SK-N-MC (cell line): ENCODE data around the gene RICTOR.

Experiments
- DNase-seq: peaks from one replicate; pipeline ENCODE4 v3.0.0-alpha.2; 2011; ENCODE audit warnings: low read depth, low spot score
- H3K27ac ChIP-seq: fragments of 200-600 bp; sonication (generic); 2 replicates; pipeline ENCODE4 v1.5.1; 2016; ENCODE audit warnings: mixed run types
- H3K36me3 ChIP-seq: fragments of 200-600 bp; sonication (generic); 2 replicates; pipeline ENCODE4 v1.6.1; 2017; ENCODE audit warnings: antibody characterized with exemption, low read length, mixed read lengths; ENCODE audit not compliant: insufficient read depth
- H3K4me3 ChIP-seq: fragments of 200-600 bp; sonication (generic); 2 replicates; pipeline ENCODE4 v1.5.1; 2016
- H3K9ac ChIP-seq: fragments of 200-600 bp; sonication (generic); 2 replicates; pipeline ENCODE4 v1.8.0; 2017; ENCODE audit warnings: mixed run types, mixed read lengths; ENCODE audit not compliant: insufficient read length
- H3K9me3 ChIP-seq: fragments of 200-600 bp; sonication (generic); 2 replicates; pipeline ENCODE4 v1.6.1; 2017; ENCODE audit warnings: low read depth, mild to moderate bottlenecking, antibody characterized with exemption, low read length, moderate library complexity, mixed read lengths
- EZH2 ChIP-seq: fragments of 200-600 bp; sonication (generic); IDR thresholded peaks from one replicate; pipeline ENCODE4 v1.6.1; 2017; ENCODE audit warnings: antibody characterized with exemption
- FOXP2 ChIP-seq: optimal IDR thresholded peaks from 2 replicates; pipeline ENCODE3; 2011; ENCODE audit warnings: mild to moderate bottlenecking, moderate library complexity; ENCODE audit not compliant: insufficient read depth; ENCODE audit errors: extremely low read length, control extremely low read depth
- POLR2AphosphoS5 ChIP-seq: IDR thresholded peaks from 2 replicates; pipeline ENCODE4 v1.6.1; 2012; ENCODE audit warnings: mild to moderate bottlenecking, low read depth, low read length, borderline replicate concordance

RICTOR gene

GRCh38 chr5:39100851-39101396 is 26.7 kb upstream of the RICTOR start:
- Histone ChIP-seq H3K36me3 (no peaks in the 10 kb centered on the region), H3K27ac (no peak overlapping the region), H3K9me3 (no peaks in the 10 kb centered on the region), H3K4me3 (no peak overlapping the region), H3K9ac (no peak overlapping the region)
- no peak for TF ChIP-seq FOXP2
- no peak for TF ChIP-seq POLR2AphosphoS5
- TF ChIP-seq EZH2 = no peak
- DNase-seq = no peak

- no peaks in the 10 kb centered on the region for H3K9me3 ChIP-seq
- H3K36me3 ChIP-seq = no peaks in the 10 kb centered on the region
- TF ChIP-seq EZH2 (no peak), POLR2AphosphoS5 (no peak), FOXP2 (no peak)
- DNase-seq = no peak
- H3K27ac ChIP-seq = no peak overlapping the region
- no peak overlapping the region for H3K4me3 ChIP-seq
- H3K9ac ChIP-seq = no peak overlapping the region
Observed at GRCh38 chr5:39100301-39100850, 26.2 kb upstream of the RICTOR start.

- H3K36me3 ChIP-seq = no peaks in the 10 kb centered on the region
- no peak overlapping the region for H3K9ac ChIP-seq
- H3K4me3 ChIP-seq = no peak overlapping the region
- no peak for TF ChIP-seq FOXP2
- TF ChIP-seq EZH2 = no peak
- no peak for TF ChIP-seq POLR2AphosphoS5
- no peak for DNase-seq
- no peak overlapping the region for H3K27ac ChIP-seq
- H3K9me3 ChIP-seq = no peaks in the 10 kb centered on the region
Observed at GRCh38 chr5:39099831-39100230, 25.6 kb upstream of the RICTOR start.

- Histone ChIP-seq H3K36me3 (no peaks in the 10 kb centered on the region), H3K27ac (no peak overlapping the region), H3K9me3 (no peaks in the 10 kb centered on the region), H3K9ac (no peak overlapping the region), H3K4me3 (no peak overlapping the region)
- DNase-seq = no peak
- TF ChIP-seq EZH2 (no peak), FOXP2 (no peak), POLR2AphosphoS5 (no peak)
Observed at GRCh38 chr5:39093352-39093751, 19.2 kb upstream of the RICTOR start.

GRCh38 chr5:39092581-39093351 is 18.6 kb upstream of the RICTOR start:
- no peak for DNase-seq
- no peak overlapping the region for H3K9ac ChIP-seq
- H3K27ac ChIP-seq = no peak overlapping the region

GRCh38 chr5:39091940-39092580 is 17.9 kb upstream of the RICTOR start:
- H3K27ac ChIP-seq = no peak overlapping the region
- no peak overlapping the region for H3K9ac ChIP-seq
- DNase-seq = no peak

More at GRCh38 chr5:39092581-39093351, 18.6 kb upstream of the RICTOR start:
- Histone ChIP-seq H3K4me3 (no peak overlapping the region), H3K9me3 (no peaks in the 10 kb centered on the region), H3K36me3 (no peaks in the 10 kb centered on the region)
- TF ChIP-seq POLR2AphosphoS5 = no peak
- TF ChIP-seq FOXP2 = no peak
- no peak for TF ChIP-seq EZH2

GRCh38 chr5:39083968-39084367 is 9.8 kb upstream of the RICTOR start:
- DNase-seq = no peak
- no peaks in the 10 kb centered on the region for H3K36me3 ChIP-seq
- TF ChIP-seq EZH2 (no peak), POLR2AphosphoS5 (no peak), FOXP2 (no peak)
- no peak overlapping the region for H3K9ac ChIP-seq
- H3K27ac ChIP-seq = no peak overlapping the region
- H3K9me3 ChIP-seq = no peaks in the 10 kb centered on the region
- H3K4me3 ChIP-seq = no peak overlapping the region

More at GRCh38 chr5:39091940-39092580, 17.9 kb upstream of the RICTOR start:
- TF ChIP-seq FOXP2 (no peak), POLR2AphosphoS5 (no peak), EZH2 (no peak)
- no peaks in the 10 kb centered on the region for H3K36me3 ChIP-seq
- no peak overlapping the region for H3K4me3 ChIP-seq
- H3K9me3 ChIP-seq = no peaks in the 10 kb centered on the region

GRCh38 chr5:39082995-39083394 is 8.8 kb upstream of the RICTOR start:
- H3K36me3 ChIP-seq = no peaks in the 10 kb centered on the region
- H3K9me3 ChIP-seq = no peaks in the 10 kb centered on the region
- no peak for TF ChIP-seq EZH2
- no peak for TF ChIP-seq FOXP2
- TF ChIP-seq POLR2AphosphoS5 = no peak
- H3K9ac ChIP-seq = no peak overlapping the region
- no peak for DNase-seq
- H3K27ac ChIP-seq = no peak overlapping the region
- no peak overlapping the region for H3K4me3 ChIP-seq
